Measurements from ENCODE around the gene SCYGR1.

DNA sequence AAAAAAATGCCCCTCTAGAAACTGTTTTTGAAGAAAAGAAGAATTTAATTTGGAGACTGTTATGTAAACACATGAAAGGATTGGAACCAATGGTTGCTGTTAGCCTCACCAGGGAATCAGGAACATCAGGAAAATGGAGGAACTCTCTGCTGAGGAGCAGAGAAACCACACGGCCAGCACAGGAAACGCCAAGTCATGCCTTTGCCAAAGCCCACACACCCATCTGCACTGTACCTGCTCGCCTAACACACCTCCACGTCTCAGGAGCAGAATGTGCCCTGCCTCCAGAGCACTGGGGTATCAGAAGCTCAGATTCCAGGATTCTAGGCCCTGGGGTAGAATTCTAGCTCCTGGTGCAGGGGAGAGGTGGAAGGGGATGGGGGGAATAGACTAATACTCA is 9.8 kb upstream of the SCYGR1 start:
- TF ChIP-seq EZH2 (IDR thresholded peaks at IDR 0.05; ENCODE audit: borderline replicate concordance, low read length) (no peak), CTCF (conservative IDR thresholded peaks at IDR 0.05 in 1 of 2, IDR thresholded peaks at IDR 0.05 in 1 of 2; ENCODE audit: extremely low read depth in 1 of 2, insufficient read depth in 1 of 2, low read depth in 1 of 2, low read length in 2 of 2) (no peak)

All from mammary epithelial cell (primary cell).